WTC11 (cell line): Measurements from ENCODE around the gene EFS. TPM values are rescaled to one million over a fixed set of nuclear protein-coding genes. Genes with fewer than 3 reads are reported as not detected.
"Not testable (repeated sequence)": the region's sequence is repeated elsewhere in the genome, so short reads cannot be mapped to it uniquely, and the experiment has no call there.

Experiments used
- ATAC-seq: fragments of 200-7000 bp; cut with Tn5 transposase; 2 replicates; pipeline ENCODE4 v1.10.0; 2021; ENCODE audit warnings: mild to moderate bottlenecking, moderate library complexity
- CTCF ChIA-PET: fragments of 300-600 bp; sonication (Branson Sonifier 250); formaldehyde crosslinking; loops from one replicate; lab custom pipeline; 2021; ENCODE audit warnings: antibody characterized with exemption; lab: Charles Lee
- POLR2A ChIA-PET: fragments of 350-600 bp; sonication (Branson Sonifier 250); formaldehyde crosslinking; loops from one replicate; lab custom pipeline; 2021; ENCODE audit warnings: antibody characterized with exemption; lab: Charles Lee
- DNase-seq: peaks from one replicate; pipeline ENCODE4 v3.0.0; 2021; ENCODE audit warnings: low spot score
- H3K27ac Mint-ChIP-seq: 2 replicates; pipeline ENCODE4 v1.8.0; 2021; ENCODE audit warnings: mixed read lengths
- H3K27me3 Mint-ChIP-seq: 2 replicates; pipeline ENCODE4 v1.8.0; 2021; ENCODE audit warnings: low read depth, mild to moderate bottlenecking, moderate library complexity, mixed read lengths
- H3K36me3 Mint-ChIP-seq: 2 replicates; pipeline ENCODE4 v1.8.0; 2021; ENCODE audit warnings: mixed read lengths
- H3K4me1 Mint-ChIP-seq: 2 replicates; pipeline ENCODE4 v1.8.0; 2022; ENCODE audit warnings: mixed read lengths
- H3K4me3 Mint-ChIP-seq: 2 replicates; pipeline ENCODE4 v1.8.0; 2021; ENCODE audit warnings: mild to moderate bottlenecking, moderate library complexity, mixed read lengths
- H3K9me3 Mint-ChIP-seq: 2 replicates; pipeline ENCODE4 v1.8.0; 2021; ENCODE audit warnings: mixed read lengths
- CBFB ChIP-seq: sonication (generic); formaldehyde crosslinking; IDR thresholded peaks from 2 replicates; pipeline ENCODE4 v1.8.1; 2022; ENCODE audit warnings: mild to moderate bottlenecking, low read depth, missing genetic modification reagents
- EMX1 ChIP-seq: fragments of 250-450 bp; sonication (Bioruptor Pico); IDR thresholded peaks from 2 replicates; pipeline ENCODE4 v1.8.0; 2021; ENCODE audit warnings: mild to moderate bottlenecking
- ESRRA ChIP-seq: sonication (generic); formaldehyde crosslinking; IDR thresholded peaks from 2 replicates; pipeline ENCODE4 v1.8.1; 2022; ENCODE audit warnings: mild to moderate bottlenecking, missing genetic modification reagents, borderline replicate concordance
- ETV6 ChIP-seq: sonication (generic); formaldehyde crosslinking; IDR thresholded peaks from 2 replicates; pipeline ENCODE4 v1.8.1; 2022; ENCODE audit warnings: mild to moderate bottlenecking, missing genetic modification reagents
- FOXJ3 ChIP-seq: sonication (generic); formaldehyde crosslinking; IDR thresholded peaks from 2 replicates; pipeline ENCODE4 v1.9.0; 2021; ENCODE audit warnings: missing genetic modification reagents, mild to moderate bottlenecking, borderline replicate concordance
- GABPB1 ChIP-seq: sonication (generic); formaldehyde crosslinking; IDR thresholded peaks from 2 replicates; pipeline ENCODE4 v1.8.1; 2023; ENCODE audit warnings: mild to moderate bottlenecking, missing genetic modification reagents
- GRHL2 ChIP-seq: fragments of 250-450 bp; sonication (Bioruptor Pico); IDR thresholded peaks from 2 replicates; pipeline ENCODE4 v1.8.0; 2022; ENCODE audit warnings: mild to moderate bottlenecking, moderate library complexity; ENCODE audit not compliant: insufficient replicate concordance, severe bottlenecking
- JAZF1 ChIP-seq: fragments of 250-450 bp; sonication (Bioruptor Pico); IDR thresholded peaks from 2 replicates; pipeline ENCODE4 v1.9.0; 2021; ENCODE audit warnings: moderate library complexity, mild to moderate bottlenecking, inconsistent platforms
- NFATC4 ChIP-seq: fragments of 250-450 bp; sonication (Bioruptor Pico); IDR thresholded peaks from 2 replicates; pipeline ENCODE4 v1.9.0; 2021; ENCODE audit warnings: mild to moderate bottlenecking
- OVOL2 ChIP-seq: fragments of 250-450 bp; sonication (Bioruptor Pico); IDR thresholded peaks from 2 replicates; pipeline ENCODE4 v1.9.0; 2021; ENCODE audit warnings: mild to moderate bottlenecking, borderline replicate concordance
- PRRX2 ChIP-seq: fragments of 250-450 bp; sonication (Bioruptor Pico); IDR thresholded peaks from 2 replicates; pipeline ENCODE4 v1.8.0; 2021; ENCODE audit warnings: mild to moderate bottlenecking
- RELA ChIP-seq: sonication (generic); formaldehyde crosslinking; IDR thresholded peaks from 2 replicates; pipeline ENCODE4 v1.8.1; 2022; ENCODE audit warnings: missing genetic modification reagents, mild to moderate bottlenecking, borderline replicate concordance
- SMAD3 ChIP-seq: sonication (generic); formaldehyde crosslinking; IDR thresholded peaks from 2 replicates; pipeline ENCODE4 v1.8.0; 2022; ENCODE audit warnings: missing genetic modification reagents, mild to moderate bottlenecking, borderline replicate concordance
- SP1 ChIP-seq: sonication (generic); formaldehyde crosslinking; conservative IDR thresholded peaks from 2 replicates; pipeline ENCODE4 v1.8.1; 2022; ENCODE audit warnings: missing genetic modification reagents
- TEAD1 ChIP-seq: sonication (generic); formaldehyde crosslinking; IDR thresholded peaks from 2 replicates; pipeline ENCODE4 v1.8.0; 2022; ENCODE audit warnings: mild to moderate bottlenecking, missing genetic modification reagents
- TP53 ChIP-seq: sonication (generic); formaldehyde crosslinking; IDR thresholded peaks from 2 replicates; pipeline ENCODE4 v1.8.1; 2023; ENCODE audit warnings: mild to moderate bottlenecking, missing genetic modification reagents
- ZNF121 ChIP-seq: sonication (generic); formaldehyde crosslinking; IDR thresholded peaks from 2 replicates; pipeline ENCODE4 v1.8.0; 2023; ENCODE audit warnings: missing genetic modification reagents
- ZNF416 ChIP-seq: fragments of 250-450 bp; sonication (Bioruptor Pico); IDR thresholded peaks from 2 replicates; pipeline ENCODE4 v1.9.0; 2021; ENCODE audit warnings: mild to moderate bottlenecking, inconsistent platforms
- total RNA-seq: library from RNA; stranded (reverse); gene quantifications from 3 replicates; pipeline ENCODE4 v1.2.3, GENCODE V29; 2021
- TF ChIP-seq, protein P1 (sequence below): fragments of 250-450 bp; sonication (Bioruptor Pico); IDR thresholded peaks from 2 replicates; pipeline ENCODE4 v1.9.0; 2021; ENCODE audit warnings: mild to moderate bottlenecking, borderline replicate concordance
- TF ChIP-seq, protein P2 (sequence below): fragments of 250-450 bp; sonication (Bioruptor Pico); IDR thresholded peaks from 2 replicates; pipeline ENCODE4 v1.9.0; 2021; ENCODE audit warnings: mild to moderate bottlenecking
- TF ChIP-seq, protein P3 (sequence below): fragments of 250-450 bp; sonication (Bioruptor Pico); IDR thresholded peaks from 2 replicates; pipeline ENCODE4 v1.8.0; 2021; ENCODE audit warnings: mild to moderate bottlenecking
- TF ChIP-seq, protein P4 (sequence below): sonication (generic); formaldehyde crosslinking; IDR thresholded peaks from 2 replicates; pipeline ENCODE4 v1.8.1; 2022; ENCODE audit warnings: mild to moderate bottlenecking, missing genetic modification reagents, moderate library complexity, borderline replicate concordance
- TF ChIP-seq, protein P5 (sequence below): sonication (generic); formaldehyde crosslinking; IDR thresholded peaks from 2 replicates; pipeline ENCODE4 v1.8.1; 2023; ENCODE audit warnings: mild to moderate bottlenecking, missing genetic modification reagents, moderate library complexity

The EFS gene
- total RNA-seq, 1 experiment from 2014 or later, result 35.3 TPM

DNA sequence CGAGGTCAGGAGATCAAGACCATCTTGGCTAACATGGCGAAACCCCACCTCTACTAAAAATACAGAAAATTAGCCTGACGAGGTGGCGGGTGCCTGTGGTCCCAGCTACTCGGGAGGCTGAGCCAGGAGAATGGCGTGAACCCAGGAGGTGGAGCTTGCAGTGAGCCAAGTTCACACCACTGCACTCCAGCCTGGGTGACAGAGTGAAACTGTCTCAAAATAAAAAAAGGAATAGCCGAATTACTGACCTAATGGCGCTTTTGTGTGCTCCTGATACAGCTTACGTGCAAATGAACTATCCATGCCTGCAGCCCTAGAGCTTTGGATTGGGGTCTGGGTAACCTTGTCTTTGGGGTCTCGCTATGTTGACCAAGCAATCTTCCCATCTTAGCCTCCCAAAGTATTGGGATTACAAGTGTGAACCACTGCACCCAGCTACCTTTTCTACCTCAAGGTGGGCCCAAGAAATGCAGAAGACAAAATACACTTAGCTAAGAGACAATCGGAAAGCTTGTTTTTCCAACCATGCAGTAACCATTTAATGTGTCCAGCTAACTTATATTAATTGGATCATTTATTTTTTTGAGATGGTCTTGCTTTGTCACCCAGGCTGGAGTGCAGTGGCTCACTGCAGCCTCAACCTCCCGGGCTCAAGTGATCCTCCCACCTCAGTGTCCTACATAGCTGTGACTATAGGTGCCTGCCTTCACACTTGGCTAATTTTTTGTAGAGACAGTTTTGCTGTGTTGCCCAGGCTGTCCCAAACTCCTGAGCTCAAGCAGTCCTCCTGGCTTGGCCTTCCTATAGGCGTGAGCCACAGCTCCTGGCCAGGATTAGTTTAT lies 38.3 kb downstream of the EFS start:
- Mint-ChIP-seq H3K9me3 (no peaks in the 10 kb centered on the region), H3K4me1 (peaks cover 13% of the 10 kb centered on the region), H3K27me3 (no peaks in the 10 kb centered on the region; the same call in 1 of the 2 replicates), H3K4me3 (no peak overlapping the region), H3K27ac (peak overlapping the region; percentile 91), H3K36me3 (peaks cover 41% of the 10 kb centered on the region)
- POLR2A ChIA-PET, result interaction anchor here (0.6 to 2.5 kb wide), 8 partner anchors 24 to 1332 kb away, joined by 3 to 17 read pairs (median 6); partner anchors contain the start of gene SLC22A17
- ATAC-seq (0 out of 2 replicates have a peak, but pooled peaks have one; percentile 10), DNase-seq (no peak)
- TF ChIP-seq PRRX2 (CRISPR knock-in tag) (peak; percentile 78), NFATC4 (CRISPR knock-in tag) (peak; percentile 12; the same call in 1 of the 2 replicates), ETV6 (CRISPR knock-in tag) (peak; percentile 28; the same call in 1 of the 2 replicates), ZNF416 (CRISPR knock-in tag) (no peak), EMX1 (CRISPR knock-in tag) (peak; percentile 81), TEAD1 (CRISPR knock-in tag) (no peak), CBFB (CRISPR knock-in tag) (no peak), JAZF1 (CRISPR knock-in tag) (no peak), GABPB1 (CRISPR knock-in tag) (peak; percentile 21; the same call in 1 of the 2 replicates)
- TF ChIP-seq, protein P1, sequence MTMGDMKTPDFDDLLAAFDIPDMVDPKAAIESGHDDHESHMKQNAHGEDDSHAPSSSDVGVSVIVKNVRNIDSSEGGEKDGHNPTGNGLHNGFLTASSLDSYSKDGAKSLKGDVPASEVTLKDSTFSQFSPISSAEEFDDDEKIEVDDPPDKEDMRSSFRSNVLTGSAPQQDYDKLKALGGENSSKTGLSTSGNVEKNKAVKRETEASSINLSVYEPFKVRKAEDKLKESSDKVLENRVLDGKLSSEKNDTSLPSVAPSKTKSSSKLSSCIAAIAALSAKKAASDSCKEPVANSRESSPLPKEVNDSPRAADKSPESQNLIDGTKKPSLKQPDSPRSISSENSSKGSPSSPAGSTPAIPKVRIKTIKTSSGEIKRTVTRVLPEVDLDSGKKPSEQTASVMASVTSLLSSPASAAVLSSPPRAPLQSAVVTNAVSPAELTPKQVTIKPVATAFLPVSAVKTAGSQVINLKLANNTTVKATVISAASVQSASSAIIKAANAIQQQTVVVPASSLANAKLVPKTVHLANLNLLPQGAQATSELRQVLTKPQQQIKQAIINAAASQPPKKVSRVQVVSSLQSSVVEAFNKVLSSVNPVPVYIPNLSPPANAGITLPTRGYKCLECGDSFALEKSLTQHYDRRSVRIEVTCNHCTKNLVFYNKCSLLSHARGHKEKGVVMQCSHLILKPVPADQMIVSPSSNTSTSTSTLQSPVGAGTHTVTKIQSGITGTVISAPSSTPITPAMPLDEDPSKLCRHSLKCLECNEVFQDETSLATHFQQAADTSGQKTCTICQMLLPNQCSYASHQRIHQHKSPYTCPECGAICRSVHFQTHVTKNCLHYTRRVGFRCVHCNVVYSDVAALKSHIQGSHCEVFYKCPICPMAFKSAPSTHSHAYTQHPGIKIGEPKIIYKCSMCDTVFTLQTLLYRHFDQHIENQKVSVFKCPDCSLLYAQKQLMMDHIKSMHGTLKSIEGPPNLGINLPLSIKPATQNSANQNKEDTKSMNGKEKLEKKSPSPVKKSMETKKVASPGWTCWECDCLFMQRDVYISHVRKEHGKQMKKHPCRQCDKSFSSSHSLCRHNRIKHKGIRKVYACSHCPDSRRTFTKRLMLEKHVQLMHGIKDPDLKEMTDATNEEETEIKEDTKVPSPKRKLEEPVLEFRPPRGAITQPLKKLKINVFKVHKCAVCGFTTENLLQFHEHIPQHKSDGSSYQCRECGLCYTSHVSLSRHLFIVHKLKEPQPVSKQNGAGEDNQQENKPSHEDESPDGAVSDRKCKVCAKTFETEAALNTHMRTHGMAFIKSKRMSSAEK (CRISPR knock-in tag), result peak; percentile 45; the same call in 1 of the 2 replicates
- TF ChIP-seq, protein P2, sequence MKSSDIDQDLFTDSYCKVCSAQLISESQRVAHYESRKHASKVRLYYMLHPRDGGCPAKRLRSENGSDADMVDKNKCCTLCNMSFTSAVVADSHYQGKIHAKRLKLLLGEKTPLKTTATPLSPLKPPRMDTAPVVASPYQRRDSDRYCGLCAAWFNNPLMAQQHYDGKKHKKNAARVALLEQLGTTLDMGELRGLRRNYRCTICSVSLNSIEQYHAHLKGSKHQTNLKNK (CRISPR knock-in tag), result peak; percentile 18; the same call in 1 of the 2 replicates
- TF ChIP-seq, protein P3, sequence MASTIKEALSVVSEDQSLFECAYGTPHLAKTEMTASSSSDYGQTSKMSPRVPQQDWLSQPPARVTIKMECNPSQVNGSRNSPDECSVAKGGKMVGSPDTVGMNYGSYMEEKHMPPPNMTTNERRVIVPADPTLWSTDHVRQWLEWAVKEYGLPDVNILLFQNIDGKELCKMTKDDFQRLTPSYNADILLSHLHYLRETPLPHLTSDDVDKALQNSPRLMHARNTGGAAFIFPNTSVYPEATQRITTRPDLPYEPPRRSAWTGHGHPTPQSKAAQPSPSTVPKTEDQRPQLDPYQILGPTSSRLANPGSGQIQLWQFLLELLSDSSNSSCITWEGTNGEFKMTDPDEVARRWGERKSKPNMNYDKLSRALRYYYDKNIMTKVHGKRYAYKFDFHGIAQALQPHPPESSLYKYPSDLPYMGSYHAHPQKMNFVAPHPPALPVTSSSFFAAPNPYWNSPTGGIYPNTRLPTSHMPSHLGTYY (CRISPR knock-in tag), result peak; percentile 88
- CTCF ChIA-PET, result interaction anchor here (0.7 to 2.7 kb wide), 23 partner anchors 11 to 341 kb away, joined by 3 to 42 read pairs (median 4); partner anchors contain the start of genes ACIN1, C14orf119, CMTM5 and SLC22A17

DNA sequence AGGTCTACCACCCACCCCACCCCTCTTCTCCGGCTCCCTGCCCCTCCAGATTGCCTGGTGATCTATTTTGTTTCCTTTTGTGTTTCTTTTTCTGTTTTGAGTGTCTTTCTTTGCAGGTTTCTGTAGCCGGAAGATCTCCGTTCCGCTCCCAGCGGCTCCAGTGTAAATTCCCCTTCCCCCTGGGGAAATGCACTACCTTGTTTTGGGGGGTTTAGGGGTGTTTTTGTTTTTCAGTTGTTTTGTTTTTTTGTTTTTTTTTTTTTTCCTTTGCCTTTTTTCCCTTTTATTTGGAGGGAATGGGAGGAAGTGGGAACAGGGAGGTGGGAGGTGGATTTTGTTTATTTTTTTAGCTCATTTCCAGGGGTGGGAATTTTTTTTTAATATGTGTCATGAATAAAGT lies 39.2 kb downstream of the EFS start:
- POLR2A ChIA-PET, result interaction anchor here (1.3 to 2.5 kb wide), 3 partner anchors 27 to 211 kb away, joined by 3 to 17 read pairs (median 8); partner anchors contain the start of gene SLC22A17
- not testable (repeated sequence) for DNase-seq, H3K27me3 Mint-ChIP-seq, H3K4me3 Mint-ChIP-seq, H3K9me3 Mint-ChIP-seq, ATAC-seq
- Mint-ChIP-seq H3K4me1 (peaks cover 13% of the 10 kb centered on the region), H3K36me3 (peaks cover 41% of the 10 kb centered on the region), H3K27ac (peak overlapping the region; percentile 38; the same call in 1 of the 2 replicates)
- CTCF ChIA-PET, result interaction anchor here (1.6 to 2.7 kb wide), 7 partner anchors 31 to 257 kb away, joined by 5 to 42 read pairs (median 10); no protein-coding TSS in a partner anchor

DNA sequence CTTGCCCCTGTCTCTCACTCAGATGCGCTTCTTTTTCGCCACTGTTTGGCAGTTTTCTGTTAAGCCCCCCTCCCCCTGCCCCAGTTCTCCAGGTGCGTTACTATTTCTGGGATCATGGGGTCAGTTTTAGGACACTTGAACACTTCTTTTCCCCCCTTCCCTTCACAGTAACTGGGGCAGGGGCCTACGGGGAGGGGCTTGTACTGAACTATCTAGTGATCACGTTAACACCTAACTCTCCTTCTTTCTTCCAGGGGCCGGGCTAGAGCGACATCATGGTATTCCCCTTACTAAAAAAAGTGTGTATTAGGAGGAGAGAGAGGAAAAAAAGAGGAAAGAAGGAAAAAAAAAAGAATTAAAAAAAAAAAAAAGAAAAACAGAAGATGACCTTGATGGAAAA lies 40.0 kb downstream of the EFS start:
- Mint-ChIP-seq H3K36me3 (peaks cover 41% of the 10 kb centered on the region), H3K27me3 (no peaks in the 10 kb centered on the region; the same call in 1 of the 2 replicates), H3K27ac (no peak overlapping the region), H3K9me3 (no peaks in the 10 kb centered on the region), H3K4me1 (peaks cover 20% of the 10 kb centered on the region), H3K4me3 (no peak overlapping the region)
- ATAC-seq, result no peak
- ChIA-PET POLR2A (no interaction called here), CTCF (interaction anchor here (0.8 kb wide), 1 partner anchor 21 kb away, joined by 4 read pairs; no protein-coding TSS in a partner anchor)
- DNase-seq, result no peak
- TF ChIP-seq TP53 (no peak), GRHL2 (no peak), SMAD3 (no peak), SP1 (CRISPR knock-in tag) (no peak), ZNF121 (no peak), RELA (CRISPR knock-in tag) (no peak), ESRRA (no peak), OVOL2 (CRISPR knock-in tag) (no peak), FOXJ3 (no peak), JAZF1 (CRISPR knock-in tag) (no peak)
- TF ChIP-seq, protein P4, sequence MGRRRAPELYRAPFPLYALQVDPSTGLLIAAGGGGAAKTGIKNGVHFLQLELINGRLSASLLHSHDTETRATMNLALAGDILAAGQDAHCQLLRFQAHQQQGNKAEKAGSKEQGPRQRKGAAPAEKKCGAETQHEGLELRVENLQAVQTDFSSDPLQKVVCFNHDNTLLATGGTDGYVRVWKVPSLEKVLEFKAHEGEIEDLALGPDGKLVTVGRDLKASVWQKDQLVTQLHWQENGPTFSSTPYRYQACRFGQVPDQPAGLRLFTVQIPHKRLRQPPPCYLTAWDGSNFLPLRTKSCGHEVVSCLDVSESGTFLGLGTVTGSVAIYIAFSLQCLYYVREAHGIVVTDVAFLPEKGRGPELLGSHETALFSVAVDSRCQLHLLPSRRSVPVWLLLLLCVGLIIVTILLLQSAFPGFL (CRISPR knock-in tag), result no peak
- TF ChIP-seq, protein P5, sequence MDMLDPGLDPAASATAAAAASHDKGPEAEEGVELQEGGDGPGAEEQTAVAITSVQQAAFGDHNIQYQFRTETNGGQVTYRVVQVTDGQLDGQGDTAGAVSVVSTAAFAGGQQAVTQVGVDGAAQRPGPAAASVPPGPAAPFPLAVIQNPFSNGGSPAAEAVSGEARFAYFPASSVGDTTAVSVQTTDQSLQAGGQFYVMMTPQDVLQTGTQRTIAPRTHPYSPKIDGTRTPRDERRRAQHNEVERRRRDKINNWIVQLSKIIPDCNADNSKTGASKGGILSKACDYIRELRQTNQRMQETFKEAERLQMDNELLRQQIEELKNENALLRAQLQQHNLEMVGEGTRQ, result no peak
